Neural cell (in vitro differentiated cells): ENCODE data around the gene NPIPA1.
"Not testable (repeated sequence)": the region's sequence is repeated elsewhere in the genome, so short reads cannot be mapped to it uniquely, and the experiment has no call there.

Experiments
- CTCF ChIP-seq: fragments of 450-650 bp; IDR thresholded peaks from 2 replicates; pipeline ENCODE4 v1.5.1; 2014; ENCODE audit warnings: antibody characterized with exemption, mild to moderate bottlenecking, moderate library complexity; ENCODE audit not compliant: poor library complexity, severe bottlenecking
- EP300 ChIP-seq: fragments of 450-650 bp; conservative IDR thresholded peaks from 2 replicates; pipeline ENCODE4 v1.6.1; 2014; ENCODE audit warnings: antibody characterized with exemption, mild to moderate bottlenecking, moderate library complexity; ENCODE audit not compliant: poor library complexity, severe bottlenecking
- EZH2 ChIP-seq: fragments of 200-600, 300-800 bp; shearing (Covaris generic), sonication (generic); IDR thresholded peaks from 2 replicates; pipeline ENCODE4 v1.6.1; 2014; ENCODE audit warnings: antibody characterized with exemption, low read length, borderline replicate concordance, mild to moderate bottlenecking; ENCODE audit not compliant: insufficient read depth, poor library complexity, severe bottlenecking
- MXI1 ChIP-seq: fragments of 450-650 bp; conservative IDR thresholded peaks from 2 replicates; pipeline ENCODE4 v1.6.1; 2014; ENCODE audit warnings: antibody characterized with exemption, mild to moderate bottlenecking; ENCODE audit not compliant: poor library complexity, severe bottlenecking
- POLR2AphosphoS5 ChIP-seq: IDR thresholded peaks from 2 replicates; pipeline ENCODE4 v1.6.1; 2012
- RAD21 ChIP-seq: fragments of 450-650 bp; conservative IDR thresholded peaks from 2 replicates; pipeline ENCODE4 v1.6.1; 2014; ENCODE audit warnings: antibody characterized with exemption, mild to moderate bottlenecking, moderate library complexity
- SMC3 ChIP-seq: fragments of 450-650 bp; conservative IDR thresholded peaks from 2 replicates; pipeline ENCODE4 v1.6.1; 2014; ENCODE audit warnings: antibody characterized with exemption, mild to moderate bottlenecking, moderate library complexity; ENCODE audit not compliant: poor library complexity
- TAF1 ChIP-seq: IDR thresholded peaks from 2 replicates; pipeline ENCODE4 v1.6.1; 2012; ENCODE audit warnings: low read depth
- TF ChIP-seq, protein P1 (sequence below): IDR thresholded peaks from 2 replicates; pipeline ENCODE4 v1.6.1; 2012; ENCODE audit warnings: borderline replicate concordance

GRCh38 chr16:14932581-14933375 is 4.5 kb upstream of the NPIPA1 start:
- TF ChIP-seq CTCF, EP300, POLR2AphosphoS5, EZH2, MXI1, RAD21, TAF1, SMC3: not testable (repeated sequence)
- TF ChIP-seq, protein P1, sequence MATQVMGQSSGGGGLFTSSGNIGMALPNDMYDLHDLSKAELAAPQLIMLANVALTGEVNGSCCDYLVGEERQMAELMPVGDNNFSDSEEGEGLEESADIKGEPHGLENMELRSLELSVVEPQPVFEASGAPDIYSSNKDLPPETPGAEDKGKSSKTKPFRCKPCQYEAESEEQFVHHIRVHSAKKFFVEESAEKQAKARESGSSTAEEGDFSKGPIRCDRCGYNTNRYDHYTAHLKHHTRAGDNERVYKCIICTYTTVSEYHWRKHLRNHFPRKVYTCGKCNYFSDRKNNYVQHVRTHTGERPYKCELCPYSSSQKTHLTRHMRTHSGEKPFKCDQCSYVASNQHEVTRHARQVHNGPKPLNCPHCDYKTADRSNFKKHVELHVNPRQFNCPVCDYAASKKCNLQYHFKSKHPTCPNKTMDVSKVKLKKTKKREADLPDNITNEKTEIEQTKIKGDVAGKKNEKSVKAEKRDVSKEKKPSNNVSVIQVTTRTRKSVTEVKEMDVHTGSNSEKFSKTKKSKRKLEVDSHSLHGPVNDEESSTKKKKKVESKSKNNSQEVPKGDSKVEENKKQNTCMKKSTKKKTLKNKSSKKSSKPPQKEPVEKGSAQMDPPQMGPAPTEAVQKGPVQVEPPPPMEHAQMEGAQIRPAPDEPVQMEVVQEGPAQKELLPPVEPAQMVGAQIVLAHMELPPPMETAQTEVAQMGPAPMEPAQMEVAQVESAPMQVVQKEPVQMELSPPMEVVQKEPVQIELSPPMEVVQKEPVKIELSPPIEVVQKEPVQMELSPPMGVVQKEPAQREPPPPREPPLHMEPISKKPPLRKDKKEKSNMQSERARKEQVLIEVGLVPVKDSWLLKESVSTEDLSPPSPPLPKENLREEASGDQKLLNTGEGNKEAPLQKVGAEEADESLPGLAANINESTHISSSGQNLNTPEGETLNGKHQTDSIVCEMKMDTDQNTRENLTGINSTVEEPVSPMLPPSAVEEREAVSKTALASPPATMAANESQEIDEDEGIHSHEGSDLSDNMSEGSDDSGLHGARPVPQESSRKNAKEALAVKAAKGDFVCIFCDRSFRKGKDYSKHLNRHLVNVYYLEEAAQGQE = not testable (repeated sequence)
